Thymus (tissue), 11 donors: Measurements from ENCODE around the gene CLEC6A. TPM values are rescaled to one million over a fixed set of nuclear protein-coding genes. Genes with fewer than 3 reads are reported as not detected.
"Not testable (repeated sequence)": the region's sequence is repeated elsewhere in the genome, so short reads cannot be mapped to it uniquely, and the experiment has no call there.

Source experiments
- DNase-seq, 9 donors: peaks; one replicate each; pipeline ENCODE4 v3.0.0-alpha.2; 2013; ENCODE audit warnings: low spot score in 9 of 9, low read depth in 6 of 9, missing footprints in 1 of 9
- H3K27ac ChIP-seq, 2 donors: one replicate each; pipeline ENCODE4 v1.5.1; 2013; ENCODE audit warnings: control low read depth in 1 of 2, low read depth in 1 of 2, low read length in 1 of 2, mild to moderate bottlenecking in 1 of 2, moderate library complexity in 1 of 2
- H3K27me3 ChIP-seq, 2 donors: one replicate each; pipeline ENCODE4 v1.5.1; 2013; ENCODE audit warnings: low read length in 1 of 2; ENCODE audit not compliant: control insufficient read depth in 2 of 2, insufficient read depth in 1 of 2
- H3K36me3 ChIP-seq, 2 donors: one replicate each; pipeline ENCODE4 v1.5.1; 2013; ENCODE audit warnings: low read length in 1 of 2, mild to moderate bottlenecking in 1 of 2, moderate library complexity in 1 of 2; ENCODE audit not compliant: control insufficient read depth in 2 of 2, insufficient read depth in 2 of 2
- H3K4me1 ChIP-seq, 2 donors: one replicate each; pipeline ENCODE4 v1.5.1; 2013; ENCODE audit warnings: low read length in 2 of 2; ENCODE audit not compliant: control insufficient read depth in 2 of 2, insufficient read depth in 2 of 2
- H3K4me3 ChIP-seq, 2 donors: one replicate each; pipeline ENCODE4 v1.5.1; 2013; ENCODE audit warnings: low read length in 2 of 2, control low read depth in 1 of 2, mild to moderate bottlenecking in 1 of 2
- H3K9me3 ChIP-seq, 2 donors: one replicate each; pipeline ENCODE4 v1.5.1; 2013; ENCODE audit warnings: low read length in 1 of 2, mild to moderate bottlenecking in 1 of 2; ENCODE audit not compliant: control insufficient read depth in 2 of 2, insufficient read depth in 1 of 2
- WGBS: extraction: QIAGEN DNeasy Blood & Tissue Kit; methylation state at CpG from one replicate; pipeline ENCODE4 v1.1.7; 2013; 5-methylcytosine and 5-hydroxymethylcytosine counted together
- polyA plus RNA-seq: library from polyadenylated mRNA; stranded (reverse); fragments of 200-250 nt; gene quantifications from one replicate; pipeline ENCODE4 v1.2.3, GENCODE V29; 2013
- total RNA-seq: library from RNA; stranded (reverse); fragments of 120-200 nt; gene quantifications from one replicate; pipeline ENCODE4 v1.2.4, GENCODE V29; 2013
- donor health status: healthy.

Gene CLEC6A
- total and polyA plus RNA-seq, 2 donors, result 0.02 to 0.09 TPM

DNA sequence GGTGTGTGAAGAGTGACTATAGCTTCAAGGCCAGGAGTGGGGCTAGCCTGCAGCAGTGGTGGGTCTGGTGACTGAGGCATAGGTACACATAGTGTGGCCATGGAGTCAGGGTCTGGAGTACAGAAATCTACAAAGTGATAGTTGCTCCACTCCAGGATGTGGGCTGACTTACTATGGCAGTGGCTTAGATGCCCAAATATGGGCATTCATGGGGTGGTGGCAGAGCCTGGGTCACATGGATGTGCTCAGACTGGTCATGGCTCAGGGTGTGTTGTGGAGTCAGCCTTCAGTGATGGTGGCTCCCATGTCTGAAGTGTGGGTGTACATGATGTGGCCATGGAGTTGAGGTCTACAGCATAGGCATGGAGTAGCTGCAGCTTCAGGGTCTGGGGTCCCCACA lies 27.3 kb downstream of the CLEC6A start:
- H3K27ac ChIP-seq, result peak overlapping the region; percentile 93 to 95
- H3K36me3 ChIP-seq, result no peaks in the 10 kb centered on the region
- peaks cover 0 to 14% of the 10 kb centered on the region in 2 donors for H3K4me1 ChIP-seq
- no peaks in the 10 kb centered on the region for H3K9me3 ChIP-seq
- no peak overlapping the region for H3K4me3 ChIP-seq
- H3K27me3 ChIP-seq, result no peaks in the 10 kb centered on the region
- DNase-seq, result peak in 5 of 9 donors; percentile 7 to 55 (median 18)

GRCh38 chr12:8491646-8492530 lies 36.1 kb downstream of the CLEC6A start:
- DNase-seq, result no peak
- Histone ChIP-seq H3K36me3 (no peaks in the 10 kb centered on the region), H3K9me3 (no peaks in the 10 kb centered on the region), H3K4me1 (peaks cover 0 to 6% of the 10 kb centered on the region in 2 donors), H3K27ac (no peak overlapping the region), H3K4me3 (no peak overlapping the region), H3K27me3 (no peaks in the 10 kb centered on the region)
- 70% methylated on average over 5 of the region's 5 CpGs for WGBS

DNA sequence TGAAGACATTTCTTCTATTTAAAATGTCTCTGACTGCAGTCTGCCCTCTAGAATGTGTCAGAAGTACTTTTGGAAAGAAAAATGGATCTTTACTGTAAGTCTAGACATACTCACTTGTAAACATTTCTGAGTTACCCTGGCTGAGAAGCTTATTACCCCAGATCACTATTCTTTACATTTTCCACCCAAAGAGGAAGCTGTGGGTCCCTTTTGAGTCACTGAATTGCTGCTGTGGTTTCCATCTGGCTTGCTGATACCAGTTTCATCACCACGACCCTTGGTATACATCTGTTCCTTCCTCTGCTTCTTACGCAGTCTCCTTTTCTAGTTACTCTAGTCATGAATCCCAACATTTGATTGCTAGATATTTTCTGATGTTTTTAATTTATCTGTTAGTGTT lies 37.3 kb downstream of the CLEC6A start:
- peak overlapping the region; percentile 21 to 74 for H3K27ac ChIP-seq
- DNase-seq, result peak in 8 of 9 donors; percentile 44 to 91 (median 68)
- 4% methylated on average over 2 of the region's 2 CpGs for WGBS
- no peaks in the 10 kb centered on the region for H3K27me3 ChIP-seq
- H3K4me3 ChIP-seq, result no peak overlapping the region
- H3K36me3 ChIP-seq, result no peaks in the 10 kb centered on the region
- H3K4me1 ChIP-seq, result peaks cover 0 to 6% of the 10 kb centered on the region in 2 donors
- no peaks in the 10 kb centered on the region for H3K9me3 ChIP-seq

DNA sequence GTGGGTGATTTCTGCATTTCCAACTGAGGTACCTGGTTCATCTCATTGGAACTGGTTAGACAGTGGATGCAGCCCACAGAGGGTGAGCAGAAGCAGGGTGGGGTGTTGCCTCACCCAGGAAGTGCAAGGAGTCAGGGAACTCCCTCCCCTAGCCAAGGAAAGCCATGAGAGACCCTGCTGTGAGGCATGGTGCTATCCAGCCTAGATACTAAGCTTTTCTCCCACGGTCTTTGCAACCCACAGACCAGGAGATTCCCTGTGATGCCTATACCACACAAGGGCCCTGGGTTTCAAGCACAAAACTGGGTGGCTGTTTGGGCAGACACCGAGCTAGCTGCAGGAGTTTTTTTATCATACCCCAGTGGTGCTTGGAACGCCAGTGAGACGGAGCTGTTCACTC lies 39.9 kb downstream of the CLEC6A start:
- H3K27me3 ChIP-seq, H3K27ac ChIP-seq, H3K4me3 ChIP-seq, H3K4me1 ChIP-seq, H3K36me3 ChIP-seq, H3K9me3 ChIP-seq, DNase-seq: not testable (repeated sequence)
- 97% methylated on average over 4 of the region's 4 CpGs for WGBS

DNA sequence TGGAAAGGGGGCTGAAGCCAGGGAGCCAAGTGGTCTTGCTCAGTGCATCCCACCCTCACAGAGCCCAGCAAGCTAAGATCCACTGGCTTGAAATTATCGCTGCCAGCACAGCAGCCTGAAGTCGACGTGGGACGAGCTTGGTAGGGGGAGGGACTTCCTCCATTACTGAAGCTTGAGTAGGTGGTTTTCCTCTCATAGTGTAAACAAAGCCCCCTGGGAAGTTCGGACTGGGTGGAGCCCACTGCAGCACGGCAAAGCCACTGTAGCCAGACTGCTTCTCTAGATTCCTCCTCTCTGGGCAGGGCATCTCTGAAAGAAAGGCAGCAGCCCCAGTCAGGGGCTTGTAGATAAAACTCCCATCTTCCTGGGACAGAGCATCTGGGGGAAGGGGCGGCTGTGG lies 40.3 kb downstream of the CLEC6A start:
- not testable (repeated sequence) for H3K27me3 ChIP-seq, H3K9me3 ChIP-seq, H3K4me3 ChIP-seq, H3K27ac ChIP-seq, H3K4me1 ChIP-seq, DNase-seq, H3K36me3 ChIP-seq
- 53% methylated on average over 7 of the region's 7 CpGs for WGBS

- Histone ChIP-seq H3K27me3 (no peaks in the 10 kb centered on the region), H3K36me3 (no peaks in the 10 kb centered on the region), H3K9me3 (no peaks in the 10 kb centered on the region), H3K27ac (no peak overlapping the region), H3K4me3 (no peak overlapping the region), H3K4me1 (peaks cover 0 to 2% of the 10 kb centered on the region in 2 donors)
- WGBS, result 66% methylated on average over 4 of the region's 4 CpGs
- DNase-seq, result peak in 1 of 9 donors; percentile 29
Measured at GRCh38 chr12:8499616-8500015, 43.9 kb downstream of the CLEC6A start.

GRCh38 chr12:8501720-8502119 lies 46.0 kb downstream of the CLEC6A start:
- Histone ChIP-seq H3K9me3 (no peaks in the 10 kb centered on the region), H3K27me3 (no peaks in the 10 kb centered on the region), H3K4me1 (peaks cover 0 to 2% of the 10 kb centered on the region in 2 donors), H3K4me3 (no peak overlapping the region), H3K36me3 (no peaks in the 10 kb centered on the region), H3K27ac (no peak overlapping the region)
- 39% methylated on average over 3 of the region's 3 CpGs for WGBS
- peak in 1 of 9 donors; percentile 35 for DNase-seq

- Histone ChIP-seq H3K4me1 (peaks cover 0 to 18% of the 10 kb centered on the region in 2 donors), H3K27ac (no peak overlapping the region), H3K4me3 (no peak overlapping the region), H3K27me3 (no peaks in the 10 kb centered on the region), H3K36me3 (no peaks in the 10 kb centered on the region), H3K9me3 (no peaks in the 10 kb centered on the region)
- 90% methylated on average over 1 of the region's 1 CpG for WGBS
- DNase-seq, result no peak
Measured at GRCh38 chr12:8504351-8504750, 48.6 kb downstream of the CLEC6A start.

GRCh38 chr12:8507596-8507995 lies 51.8 kb downstream of the CLEC6A start:
- WGBS, result 96% methylated on average over 3 of the region's 3 CpGs
- Histone ChIP-seq H3K27ac (no peak overlapping the region), H3K36me3 (no peaks in the 10 kb centered on the region), H3K4me1 (peaks cover 0 to 17% of the 10 kb centered on the region in 2 donors), H3K27me3 (no peaks in the 10 kb centered on the region), H3K9me3 (no peaks in the 10 kb centered on the region), H3K4me3 (no peak overlapping the region)
- no peak for DNase-seq
